ENCODE measurements around the gene PURA.
A peak's percentile ranks its signal among the peaks of the same experiment; 100 is the strongest.

The PURA gene

DNA sequence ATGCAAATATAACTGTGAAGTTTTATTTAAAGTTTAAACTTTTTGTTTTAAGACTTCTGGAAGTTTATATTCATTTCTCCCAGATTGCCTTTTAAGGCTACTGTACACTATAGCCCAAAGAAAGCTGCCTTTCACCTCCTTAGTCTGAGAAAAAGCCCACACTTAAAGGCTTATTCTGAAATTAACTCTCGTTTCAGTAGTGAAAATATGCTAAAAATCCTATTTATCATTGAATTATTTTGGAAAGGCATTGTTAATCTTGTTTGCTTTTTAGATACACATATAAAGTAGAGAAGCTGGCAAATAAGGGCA is 3.3 kb upstream of the PURA start:
- no peak for DNase-seq

DNA sequence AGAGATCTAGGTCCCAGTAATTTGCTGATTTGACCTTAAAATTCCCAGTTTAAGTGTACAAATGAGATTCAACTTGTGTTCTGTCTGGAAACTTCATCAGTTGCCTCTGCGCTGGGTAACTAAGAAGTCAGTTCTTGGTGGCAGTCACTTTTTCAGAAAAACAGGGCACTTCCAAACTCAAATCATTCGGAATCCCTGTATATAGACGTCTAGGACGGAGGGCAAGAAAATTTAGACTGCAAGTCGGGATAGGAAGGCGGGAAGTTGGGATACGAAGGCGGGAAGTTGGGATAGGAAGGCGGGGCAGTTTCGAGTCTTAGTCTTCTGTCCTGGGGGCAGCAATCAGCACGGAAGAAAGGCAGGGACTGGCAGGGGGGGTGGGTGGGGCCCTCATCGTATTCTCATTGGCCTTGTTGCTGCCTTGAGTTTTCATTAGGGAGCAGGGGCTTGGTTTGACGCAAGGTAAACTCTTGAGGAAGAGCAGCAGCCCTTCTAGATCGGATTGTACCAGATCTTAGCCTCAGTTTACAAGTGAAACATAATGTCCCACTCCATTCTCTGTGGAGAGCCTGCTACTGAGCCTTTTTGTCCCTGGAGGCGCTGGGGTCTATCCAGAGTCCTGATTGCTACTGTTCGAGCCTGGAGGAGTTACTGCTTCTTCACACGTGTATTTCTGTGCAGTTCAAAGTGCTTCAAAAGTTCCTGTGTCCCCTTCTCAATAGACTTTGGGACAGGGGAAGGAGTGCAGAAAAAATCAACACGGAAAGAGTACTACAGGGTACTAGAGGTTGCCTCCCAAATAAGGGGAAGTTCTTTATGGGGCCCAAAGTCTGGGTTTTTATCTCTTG is 2.7 kb upstream of the PURA start:
- no peak for DNase-seq

DNA sequence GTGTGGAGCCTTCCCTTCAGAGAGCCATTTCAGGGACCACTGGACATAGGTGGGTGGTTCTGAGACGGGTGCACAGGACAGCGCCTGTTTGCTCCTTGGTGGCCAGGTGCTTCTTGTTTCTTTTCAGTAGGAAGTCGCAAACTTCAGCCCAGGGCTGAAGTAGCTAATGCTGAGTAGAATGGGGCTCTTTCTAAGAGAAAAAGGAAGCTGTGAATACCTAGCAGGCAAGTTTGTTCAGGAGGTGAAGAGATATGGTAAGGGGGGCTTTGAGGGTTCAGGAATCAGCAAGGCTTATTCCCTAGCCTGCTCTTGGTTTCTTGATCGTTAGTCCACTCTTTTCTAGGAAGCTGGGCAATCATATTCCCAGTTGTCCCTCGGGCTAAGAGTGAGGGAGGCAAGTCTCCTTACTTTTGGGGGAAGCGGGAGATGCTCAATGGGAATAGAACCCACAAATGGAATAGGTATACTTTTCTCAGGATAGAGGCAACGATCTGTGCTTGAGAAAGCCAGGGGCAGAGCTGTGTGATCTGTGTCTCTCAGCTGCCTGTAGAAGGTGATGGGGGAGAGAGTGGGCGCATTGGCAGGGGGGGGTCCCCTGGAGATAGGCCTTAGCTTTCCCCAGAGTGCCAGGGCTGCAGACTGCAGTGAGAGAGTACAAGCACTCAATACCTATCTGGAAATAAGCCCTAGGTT is 1.9 kb upstream of the PURA start:
- no peak for DNase-seq

- DNase-seq = no peak
Observed at GRCh38 chr5:140112685-140113179, 1.2 kb upstream of the PURA start.

- DNase-seq = no peak
Observed at GRCh38 chr5:140113180-140113698, 670 bp upstream of the PURA start.

GRCh38 chr5:140114341-140115185 is 654 bp downstream of the PURA start:
- DNase-seq = peak; percentile 8

DNA sequence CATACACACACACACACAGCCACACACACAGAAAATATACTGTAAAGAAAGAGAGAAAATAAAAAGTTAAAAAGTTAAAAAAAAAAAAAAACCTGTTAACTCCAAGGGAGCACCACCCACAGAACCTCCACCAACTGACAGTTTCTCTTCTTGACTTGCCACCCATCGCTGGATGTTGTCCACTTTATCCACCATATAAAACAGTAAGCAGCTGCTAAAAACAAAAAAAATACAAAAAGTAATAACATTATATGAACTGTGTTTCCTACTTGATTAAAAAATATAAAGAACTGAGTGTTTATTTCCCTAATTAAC is 1.2 kb downstream of the PURA start:
- no peak for DNase-seq

GRCh38 chr5:140116716-140117115 is 2.8 kb downstream of the PURA start:
- DNase-seq = no peak

DNA sequence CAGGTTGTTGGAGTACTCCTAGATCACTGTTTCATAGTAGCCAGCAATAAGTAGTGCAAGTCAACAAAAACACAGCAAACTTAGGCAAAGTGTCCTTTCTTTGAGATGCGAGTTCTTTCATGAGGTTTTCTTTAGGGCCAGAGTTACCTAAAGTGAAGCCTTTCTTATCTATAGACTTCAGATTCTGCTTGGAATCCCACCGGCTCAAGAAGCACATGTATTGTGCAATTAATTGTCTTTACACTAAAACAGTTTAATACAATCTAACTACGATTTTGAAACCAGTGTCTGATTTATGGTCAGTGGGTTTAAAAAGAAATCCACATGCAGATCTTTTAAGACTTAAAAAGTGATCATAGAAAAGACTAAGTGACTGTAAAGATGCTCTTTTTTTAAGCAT is 3.6 kb downstream of the PURA start:
- DNase-seq = no peak

DNA sequence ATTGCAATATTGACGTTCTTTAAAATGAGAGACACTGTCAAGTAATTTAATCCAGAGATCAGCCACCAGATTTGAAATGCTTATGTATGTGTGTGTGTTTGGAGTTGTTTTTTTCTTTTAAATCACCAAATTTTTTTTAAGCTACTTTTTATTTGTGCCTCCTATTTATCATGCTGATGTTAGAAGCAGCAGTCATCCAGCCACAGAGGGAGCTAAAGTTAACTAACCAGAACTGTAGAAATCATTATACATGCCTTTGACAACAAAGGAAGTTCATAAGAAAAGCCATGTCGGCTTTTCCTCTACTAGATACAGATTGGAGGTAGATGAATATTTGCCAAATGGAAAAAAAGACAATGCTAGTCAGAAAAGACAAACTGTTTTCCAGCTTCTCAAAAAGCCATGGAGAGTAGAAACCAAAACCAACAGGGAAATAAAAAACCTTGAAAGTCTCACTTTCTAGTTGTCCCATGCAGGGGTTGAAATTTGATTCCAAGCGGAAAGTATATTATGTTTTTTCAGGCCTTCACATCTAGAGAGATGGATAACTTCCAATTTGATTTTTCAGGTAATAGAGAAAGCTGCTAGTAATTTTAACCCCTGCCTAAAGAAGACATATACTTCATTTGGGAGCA is 4.5 kb downstream of the PURA start:
- DNase-seq = no peak

- DNase-seq = no peak
Observed at GRCh38 chr5:140125637-140126036, 11.7 kb downstream of the PURA start, which contains the start of gene IGIP. Gene IGIP, plus strand, starts transcription at chr5:140125937. Its CDS starts 2,540 bp downstream, at chr5:140128477.

GRCh38 chr5:140126315-140127012 is 12.6 kb downstream of the PURA start:
- no peak for DNase-seq

- DNase-seq = no peak
Observed at GRCh38 chr5:140128376-140128775, 14.5 kb downstream of the PURA start.

- no peak for DNase-seq
Observed at GRCh38 chr5:140130949-140131733, 17.2 kb downstream of the PURA start.

- no peak for DNase-seq
Observed at GRCh38 chr5:140131967-140132409, 18.1 kb downstream of the PURA start.

DNA sequence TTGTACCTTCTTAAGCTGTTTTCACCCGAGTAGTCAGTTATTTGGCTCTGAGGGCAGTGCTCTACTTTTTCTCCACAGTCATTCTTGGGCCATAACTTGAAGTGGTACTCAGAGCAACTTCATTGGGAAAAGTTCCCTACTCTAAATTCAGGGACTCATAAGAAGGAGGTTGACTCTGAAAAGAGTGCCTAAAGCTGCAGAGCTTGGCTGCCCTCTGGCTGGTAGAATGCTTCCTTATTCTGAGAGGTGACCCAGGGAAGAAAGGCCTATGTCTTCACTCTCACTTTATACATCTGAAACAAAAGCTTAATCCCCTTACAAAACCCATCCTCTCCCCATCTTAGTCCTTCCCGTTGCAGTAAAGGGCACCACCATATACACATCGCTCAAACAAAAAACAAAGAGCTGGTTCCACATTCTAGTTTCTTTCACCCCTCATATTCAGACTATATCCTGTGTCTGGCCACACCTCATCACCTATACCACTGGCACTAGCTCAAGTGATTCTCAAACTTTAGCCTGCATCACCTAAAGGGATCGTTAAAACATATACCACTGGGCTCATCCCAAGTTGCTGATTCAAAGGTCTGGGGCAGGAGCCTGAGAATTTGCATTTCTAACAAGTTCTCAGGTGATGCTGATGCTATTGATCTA is 19.7 kb downstream of the PURA start:
- no peak for DNase-seq

DNA sequence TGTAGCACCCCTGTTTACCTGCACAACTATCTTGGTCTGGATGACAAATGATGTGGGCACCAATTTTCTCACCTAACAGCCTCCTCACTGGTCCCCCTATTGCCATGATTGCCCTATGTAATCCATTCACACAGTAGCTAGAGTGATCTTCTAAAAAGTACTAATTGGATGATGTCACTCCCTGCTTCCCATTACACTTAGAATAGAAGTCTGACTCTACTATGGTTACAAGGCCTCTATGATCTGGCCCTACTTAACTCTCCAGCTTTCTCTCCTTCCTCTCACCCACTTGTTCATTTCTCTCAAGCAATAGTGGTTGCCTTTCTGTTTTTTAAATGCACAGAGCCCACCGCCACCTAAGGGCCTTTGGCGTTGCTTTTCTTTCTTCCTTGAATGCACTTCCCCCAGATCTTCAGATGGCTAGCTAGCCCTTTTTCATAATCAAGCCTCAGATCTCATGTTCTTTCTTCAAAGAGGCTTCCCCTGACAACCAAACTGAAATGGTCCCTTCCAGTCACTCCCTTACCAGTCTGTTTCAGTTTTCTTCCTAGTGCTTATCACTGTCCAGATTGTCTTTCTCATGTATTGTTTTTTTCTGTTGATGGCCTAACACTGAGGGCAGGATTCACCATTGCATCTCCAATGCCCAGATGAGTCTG is 20.5 kb downstream of the PURA start:
- DNase-seq = no peak

- DNase-seq = no peak
Observed at GRCh38 chr5:140135127-140135526, 21.2 kb downstream of the PURA start.

- no peak for DNase-seq
Observed at GRCh38 chr5:140136624-140137023, 22.7 kb downstream of the PURA start.

DNA sequence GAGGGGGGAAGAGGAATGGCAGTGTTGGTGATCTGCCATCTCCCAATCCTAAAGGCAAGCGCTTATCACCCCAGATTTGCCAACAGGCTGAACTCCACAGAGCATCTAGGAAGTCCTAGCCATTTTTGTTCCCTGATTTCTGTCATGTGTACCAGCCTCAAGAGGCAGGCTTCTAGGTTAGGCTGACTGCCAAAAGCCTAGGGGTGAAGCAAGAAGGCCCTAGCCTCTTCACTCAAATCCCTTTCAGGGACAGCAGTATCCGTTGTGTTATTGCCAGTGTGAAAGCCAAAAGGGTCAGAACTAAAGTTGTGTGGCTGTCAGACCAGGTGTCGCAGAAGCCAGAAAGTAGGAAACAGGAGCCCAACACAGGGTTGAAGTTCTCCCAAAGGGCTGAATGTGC is 26.5 kb downstream of the PURA start:
- DNase-seq = no peak
